WTC11 (cell line): Measurements from ENCODE around the gene MKNK2. TPM values are rescaled to one million over a fixed set of nuclear protein-coding genes. Genes with fewer than 3 reads are reported as not detected.
A peak's percentile ranks its signal among the peaks of the same experiment; 100 is the strongest.

Source experiments
- ATAC-seq: fragments of 200-7000 bp; cut with Tn5 transposase; 2 replicates; pipeline ENCODE4 v1.10.0; 2021; ENCODE audit warnings: mild to moderate bottlenecking, moderate library complexity
- CTCF ChIA-PET: fragments of 300-600 bp; sonication (Branson Sonifier 250); formaldehyde crosslinking; loops from one replicate; lab custom pipeline; 2021; ENCODE audit warnings: antibody characterized with exemption; lab: Charles Lee
- POLR2A ChIA-PET: fragments of 350-600 bp; sonication (Branson Sonifier 250); formaldehyde crosslinking; loops from one replicate; lab custom pipeline; 2021; ENCODE audit warnings: antibody characterized with exemption; lab: Charles Lee
- DNase-seq: peaks from one replicate; pipeline ENCODE4 v3.0.0; 2021; ENCODE audit warnings: low spot score
- H3K27ac Mint-ChIP-seq: 2 replicates; pipeline ENCODE4 v1.8.0; 2021; ENCODE audit warnings: mixed read lengths
- H3K27me3 Mint-ChIP-seq: 2 replicates; pipeline ENCODE4 v1.8.0; 2021; ENCODE audit warnings: low read depth, mild to moderate bottlenecking, moderate library complexity, mixed read lengths
- H3K36me3 Mint-ChIP-seq: 2 replicates; pipeline ENCODE4 v1.8.0; 2021; ENCODE audit warnings: mixed read lengths
- H3K4me1 Mint-ChIP-seq: 2 replicates; pipeline ENCODE4 v1.8.0; 2022; ENCODE audit warnings: mixed read lengths
- H3K4me3 Mint-ChIP-seq: 2 replicates; pipeline ENCODE4 v1.8.0; 2021; ENCODE audit warnings: mild to moderate bottlenecking, moderate library complexity, mixed read lengths
- H3K9me3 Mint-ChIP-seq: 2 replicates; pipeline ENCODE4 v1.8.0; 2021; ENCODE audit warnings: mixed read lengths
- ATF3 ChIP-seq: sonication (generic); formaldehyde crosslinking; conservative IDR thresholded peaks from 2 replicates; pipeline ENCODE4 v1.8.1; 2022; ENCODE audit warnings: mild to moderate bottlenecking, missing genetic modification reagents
- CBFB ChIP-seq: sonication (generic); formaldehyde crosslinking; IDR thresholded peaks from 2 replicates; pipeline ENCODE4 v1.8.1; 2022; ENCODE audit warnings: mild to moderate bottlenecking, low read depth, missing genetic modification reagents
- ERG ChIP-seq: fragments of 250-450 bp; sonication (Bioruptor Pico); IDR thresholded peaks from 2 replicates; pipeline ENCODE4 v1.8.0; 2021; ENCODE audit warnings: mild to moderate bottlenecking
- FOXP4 ChIP-seq: sonication (generic); formaldehyde crosslinking; IDR thresholded peaks from 2 replicates; pipeline ENCODE4 v1.8.0; 2022; ENCODE audit warnings: mild to moderate bottlenecking, missing genetic modification reagents
- GABPB1 ChIP-seq: sonication (generic); formaldehyde crosslinking; IDR thresholded peaks from 2 replicates; pipeline ENCODE4 v1.8.1; 2023; ENCODE audit warnings: mild to moderate bottlenecking, missing genetic modification reagents
- KAT7 ChIP-seq: sonication (generic); formaldehyde crosslinking; IDR thresholded peaks from 2 replicates; pipeline ENCODE4 v1.8.1; 2023; ENCODE audit warnings: missing genetic modification reagents, mild to moderate bottlenecking, borderline replicate concordance
- NFATC4 ChIP-seq: fragments of 250-450 bp; sonication (Bioruptor Pico); IDR thresholded peaks from 2 replicates; pipeline ENCODE4 v1.9.0; 2021; ENCODE audit warnings: mild to moderate bottlenecking
- NR2C2 ChIP-seq: sonication (generic); formaldehyde crosslinking; IDR thresholded peaks from 2 replicates; pipeline ENCODE4 v1.8.0; 2022; ENCODE audit warnings: mild to moderate bottlenecking, missing genetic modification reagents
- PREB ChIP-seq: sonication (generic); formaldehyde crosslinking; IDR thresholded peaks from 2 replicates; pipeline ENCODE4 v1.8.1; 2022; ENCODE audit warnings: mild to moderate bottlenecking, missing genetic modification reagents, moderate library complexity, borderline replicate concordance
- PRRX2 ChIP-seq: fragments of 250-450 bp; sonication (Bioruptor Pico); IDR thresholded peaks from 2 replicates; pipeline ENCODE4 v1.8.0; 2021; ENCODE audit warnings: mild to moderate bottlenecking
- SOX15 ChIP-seq: fragments of 250-450 bp; sonication (Bioruptor Pico); IDR thresholded peaks from 2 replicates; pipeline ENCODE4 v1.9.0; 2021; ENCODE audit warnings: mild to moderate bottlenecking
- SP1 ChIP-seq: sonication (generic); formaldehyde crosslinking; conservative IDR thresholded peaks from 2 replicates; pipeline ENCODE4 v1.8.1; 2022; ENCODE audit warnings: missing genetic modification reagents
- TEAD4 ChIP-seq: sonication (generic); formaldehyde crosslinking; IDR thresholded peaks from 2 replicates; pipeline ENCODE4 v1.8.0; 2022; ENCODE audit warnings: mild to moderate bottlenecking, missing genetic modification reagents
- ZNF121 ChIP-seq: sonication (generic); formaldehyde crosslinking; IDR thresholded peaks from 2 replicates; pipeline ENCODE4 v1.8.0; 2023; ENCODE audit warnings: missing genetic modification reagents
- ZNF138 ChIP-seq: sonication (generic); formaldehyde crosslinking; conservative IDR thresholded peaks from 2 replicates; pipeline ENCODE4 v1.8.1; 2022; ENCODE audit warnings: mild to moderate bottlenecking, moderate library complexity, missing genetic modification reagents
- ZNF423 ChIP-seq: fragments of 250-450 bp; sonication (Bioruptor Pico); IDR thresholded peaks from 2 replicates; pipeline ENCODE4 v2.1.2; 2022; ENCODE audit warnings: mild to moderate bottlenecking, moderate library complexity
- ZNF425 ChIP-seq: fragments of 250-450 bp; sonication (Bioruptor Pico); conservative IDR thresholded peaks from 2 replicates; pipeline ENCODE4 v1.9.0; 2021; ENCODE audit warnings: mild to moderate bottlenecking
- total RNA-seq: library from RNA; stranded (reverse); gene quantifications from 3 replicates; pipeline ENCODE4 v1.2.3, GENCODE V29; 2021
- TF ChIP-seq, protein P1 (sequence below): sonication (generic); formaldehyde crosslinking; IDR thresholded peaks from 2 replicates; pipeline ENCODE4 v1.8.1; 2023; ENCODE audit warnings: mild to moderate bottlenecking, missing genetic modification reagents, moderate library complexity
- TF ChIP-seq, protein P2 (sequence below): sonication (generic); formaldehyde crosslinking; conservative IDR thresholded peaks from 2 replicates; pipeline ENCODE4 v1.8.1; 2023; ENCODE audit warnings: mild to moderate bottlenecking, low read depth, missing genetic modification reagents, moderate library complexity

The MKNK2 gene
- total RNA-seq, 1 experiment from 2014 or later: 165 TPM

- TF ChIP-seq ZNF121 (CRISPR knock-in tag) (peak; percentile 14; the same call in 1 of the 2 replicates), SP1 (no peak)
- 0 out of 2 replicates have a peak, but pooled peaks cover 2% of the 10 kb centered on the region for H3K4me1 Mint-ChIP-seq
- no peak overlapping the region for H3K27ac Mint-ChIP-seq
- DNase-seq (no peak), ATAC-seq (no peak)
- no peak overlapping the region for H3K4me3 Mint-ChIP-seq
- CTCF ChIA-PET: interaction anchor here (1.1 kb wide), 1 partner anchor 121 kb away, joined by 3 read pairs; no protein-coding TSS in a partner anchor
- no peaks in the 10 kb centered on the region for H3K9me3 Mint-ChIP-seq
- POLR2A ChIA-PET: no interaction called here
- H3K27me3 Mint-ChIP-seq: no peaks in the 10 kb centered on the region
- H3K36me3 Mint-ChIP-seq: peaks cover 2% of the 10 kb centered on the region; the same call in 1 of the 2 replicates
Observed at GRCh38 chr19:2077833-2078619, 27.0 kb upstream of the MKNK2 start.

DNA sequence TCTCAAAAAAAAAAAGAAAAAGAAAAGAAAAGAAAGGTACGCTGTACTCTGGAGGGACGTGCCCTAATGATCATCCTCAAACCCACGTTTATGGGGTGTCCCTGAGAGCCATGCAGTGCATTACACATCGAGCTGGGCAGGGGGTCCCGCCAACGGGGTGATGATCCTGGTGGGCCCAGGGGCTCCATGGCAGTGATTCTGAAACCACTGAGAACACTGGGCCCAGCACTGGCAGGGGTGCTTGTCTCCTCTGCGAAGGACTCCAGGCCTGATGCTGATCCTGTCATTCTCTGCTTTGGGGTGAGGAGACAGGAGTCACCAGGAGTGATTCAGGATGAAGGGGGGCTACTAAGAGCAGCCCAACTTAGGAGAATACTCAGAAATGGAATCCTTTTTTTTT is 26.4 kb upstream of the MKNK2 start:
- POLR2A ChIA-PET: no interaction called here
- TF ChIP-seq GABPB1 (no peak), ERG (CRISPR knock-in tag) (no peak), PREB (CRISPR knock-in tag) (no peak), ZNF425 (CRISPR knock-in tag) (no peak), FOXP4 (CRISPR knock-in tag) (no peak), ATF3 (CRISPR knock-in tag) (no peak), SP1 (no peak), TEAD4 (CRISPR knock-in tag) (no peak), PRRX2 (CRISPR knock-in tag) (no peak)
- TF ChIP-seq, protein P1, sequence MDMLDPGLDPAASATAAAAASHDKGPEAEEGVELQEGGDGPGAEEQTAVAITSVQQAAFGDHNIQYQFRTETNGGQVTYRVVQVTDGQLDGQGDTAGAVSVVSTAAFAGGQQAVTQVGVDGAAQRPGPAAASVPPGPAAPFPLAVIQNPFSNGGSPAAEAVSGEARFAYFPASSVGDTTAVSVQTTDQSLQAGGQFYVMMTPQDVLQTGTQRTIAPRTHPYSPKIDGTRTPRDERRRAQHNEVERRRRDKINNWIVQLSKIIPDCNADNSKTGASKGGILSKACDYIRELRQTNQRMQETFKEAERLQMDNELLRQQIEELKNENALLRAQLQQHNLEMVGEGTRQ (CRISPR knock-in tag): no peak

DNA sequence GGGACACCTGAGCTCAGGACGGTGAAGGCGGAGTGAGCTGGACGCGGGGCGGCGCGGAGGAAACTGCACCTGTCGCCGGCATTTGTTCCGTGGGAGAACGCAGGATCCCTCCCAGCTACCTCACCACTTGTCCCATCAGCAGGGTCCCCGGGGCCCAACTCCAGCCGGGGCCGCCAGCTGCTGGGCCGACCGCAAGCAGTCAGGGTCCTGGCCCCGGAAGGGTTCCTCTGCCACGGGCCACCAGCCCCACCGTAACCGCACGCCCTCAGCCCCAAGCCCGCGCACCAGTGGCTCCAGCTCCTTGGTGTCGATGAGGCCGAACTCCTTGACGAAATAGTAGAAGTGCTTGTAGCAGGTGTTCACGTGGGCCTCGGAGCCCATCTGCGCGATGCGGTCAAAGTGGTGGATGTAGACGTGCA is 25.5 kb upstream of the MKNK2 start:
- ChIA-PET POLR2A (no interaction called here), CTCF (interaction anchor here (1.5 kb wide), 1 partner anchor 146 kb away, joined by 3 read pairs; no protein-coding TSS in a partner anchor)
- no peaks in the 10 kb centered on the region for H3K9me3 Mint-ChIP-seq
- ATAC-seq: no peak
- no peak for TF ChIP-seq CBFB (CRISPR knock-in tag)
- no peak for TF ChIP-seq ZNF423 (CRISPR knock-in tag)
- no peak for TF ChIP-seq NFATC4
- no peak for TF ChIP-seq SOX15 (CRISPR knock-in tag)
- TF ChIP-seq PRRX2 (CRISPR knock-in tag): no peak
- TF ChIP-seq ZNF138: no peak
- no peak for TF ChIP-seq NR2C2 (CRISPR knock-in tag)
- TF ChIP-seq, protein P2, sequence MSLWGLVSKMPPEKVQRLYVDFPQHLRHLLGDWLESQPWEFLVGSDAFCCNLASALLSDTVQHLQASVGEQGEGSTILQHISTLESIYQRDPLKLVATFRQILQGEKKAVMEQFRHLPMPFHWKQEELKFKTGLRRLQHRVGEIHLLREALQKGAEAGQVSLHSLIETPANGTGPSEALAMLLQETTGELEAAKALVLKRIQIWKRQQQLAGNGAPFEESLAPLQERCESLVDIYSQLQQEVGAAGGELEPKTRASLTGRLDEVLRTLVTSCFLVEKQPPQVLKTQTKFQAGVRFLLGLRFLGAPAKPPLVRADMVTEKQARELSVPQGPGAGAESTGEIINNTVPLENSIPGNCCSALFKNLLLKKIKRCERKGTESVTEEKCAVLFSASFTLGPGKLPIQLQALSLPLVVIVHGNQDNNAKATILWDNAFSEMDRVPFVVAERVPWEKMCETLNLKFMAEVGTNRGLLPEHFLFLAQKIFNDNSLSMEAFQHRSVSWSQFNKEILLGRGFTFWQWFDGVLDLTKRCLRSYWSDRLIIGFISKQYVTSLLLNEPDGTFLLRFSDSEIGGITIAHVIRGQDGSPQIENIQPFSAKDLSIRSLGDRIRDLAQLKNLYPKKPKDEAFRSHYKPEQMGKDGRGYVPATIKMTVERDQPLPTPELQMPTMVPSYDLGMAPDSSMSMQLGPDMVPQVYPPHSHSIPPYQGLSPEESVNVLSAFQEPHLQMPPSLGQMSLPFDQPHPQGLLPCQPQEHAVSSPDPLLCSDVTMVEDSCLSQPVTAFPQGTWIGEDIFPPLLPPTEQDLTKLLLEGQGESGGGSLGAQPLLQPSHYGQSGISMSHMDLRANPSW (CRISPR knock-in tag): no peak
- no peak for TF ChIP-seq KAT7 (CRISPR knock-in tag)
- DNase-seq: no peak
- H3K4me3 Mint-ChIP-seq: no peak overlapping the region
- no peaks in the 10 kb centered on the region for H3K27me3 Mint-ChIP-seq
- 0 out of 2 replicates have a peak, but pooled peaks cover 2% of the 10 kb centered on the region for H3K4me1 Mint-ChIP-seq
- peaks cover 7% of the 10 kb centered on the region for H3K36me3 Mint-ChIP-seq
- no peak overlapping the region for H3K27ac Mint-ChIP-seq

More for the DNA sequence above, 26.4 kb upstream of the MKNK2 start:
- CTCF ChIA-PET: interaction anchor here (1.1 kb wide), 1 partner anchor 122 kb away, joined by 3 read pairs; no protein-coding TSS in a partner anchor
- H3K36me3 Mint-ChIP-seq: peaks cover 4% of the 10 kb centered on the region
- DNase-seq (no peak), ATAC-seq (no peak)
- H3K27me3 Mint-ChIP-seq: no peaks in the 10 kb centered on the region
- 0 out of 2 replicates have a peak, but pooled peaks cover 2% of the 10 kb centered on the region for H3K4me1 Mint-ChIP-seq
- no peaks in the 10 kb centered on the region for H3K9me3 Mint-ChIP-seq
- H3K27ac Mint-ChIP-seq: no peak overlapping the region
- no peak overlapping the region for H3K4me3 Mint-ChIP-seq
